ENCODE measurements around the gene SLC6A12. TPM values are rescaled to one million over a fixed set of nuclear protein-coding genes. Genes with fewer than 3 reads are reported as not detected.

The SLC6A12 gene
- total and polyA plus RNA-seq, 2 donors (not counting 3 experiments of a cell fraction or from before 2014, with no cell fraction given), result not detected

- Histone ChIP-seq H3K4me3 (replicated peaks in 1 of 3; ENCODE audit: insufficient read depth in 1 of 3, low read depth in 1 of 3, low read length in 3 of 3) (no peak within 1 kb of the TSS), H3K9me3 (replicated peaks; ENCODE audit: control insufficient read depth, insufficient read depth, low read length) (no peaks in the 10 kb centered on the region), H3K36me3 (ENCODE audit: control insufficient read depth in 2 of 2, extremely low read depth in 1 of 2, insufficient read depth in 2 of 2, low read length in 2 of 2) (no peaks in the 10 kb centered on the region), H3K4me2 (ENCODE audit: insufficient read depth, low read length) (no peak within 1 kb of the TSS), H3K9ac (replicated peaks; ENCODE audit: extremely low read depth, insufficient read depth, low read length) (no peak within 1 kb of the TSS), H3K27me3 (ENCODE audit: control insufficient read depth in 2 of 2, insufficient read depth in 2 of 2, low read length in 2 of 2) (peaks cover 4 to 13% of the 10 kb centered on the region in 2 experiments), H3K27ac (ENCODE audit: insufficient read depth, low read depth, low read length) (no peak within 1 kb of the TSS), H4K20me1 (replicated peaks; ENCODE audit: control insufficient read depth, extremely low read depth, insufficient read depth, low read length) (no peaks in the 10 kb centered on the region), H3K4me1 (ENCODE audit: control insufficient read depth, extremely low read depth, insufficient read depth, low read length) (no peaks in the 10 kb centered on the region), H3K79me2 (ENCODE audit: control insufficient read depth, insufficient read depth, low read length) (no peaks in the 10 kb centered on the region), H3K9me1 (replicated peaks; ENCODE audit: control insufficient read depth, extremely low read depth, insufficient read depth, low read length) (no peaks in the 10 kb centered on the region), H2AFZ (ENCODE audit: low read depth, low read length) (no peak within 1 kb of the TSS)
- ChIA-PET POLR2A (no interaction called here), CTCF (interaction anchor here (0.6 to 1.3 kb wide), 2 partner anchors 23 to 137 kb away, joined by 3 read pairs; no protein-coding TSS in a partner anchor)
- TF ChIP-seq POLR2AphosphoS5 (IDR thresholded peaks at IDR 0.05; ENCODE audit: insufficient read depth, low read depth, low read length) (no peak), EZH2 (IDR thresholded peaks at IDR 0.05; ENCODE audit: borderline replicate concordance, low read depth, low read length, severe bottlenecking) (no peak), POLR2A (IDR thresholded peaks at IDR 0.05; ENCODE audit: low read depth, low read length) (no peak), GATA2 (IDR thresholded peaks at IDR 0.05; ENCODE audit: insufficient read depth, insufficient read length, low read depth, low read length) (no peak), MAX (IDR thresholded peaks at IDR 0.05; ENCODE audit: insufficient read depth, insufficient read length) (no peak), FOS (IDR thresholded peaks at IDR 0.05; ENCODE audit: borderline replicate concordance, insufficient read depth, low read length) (no peak), CTCF (IDR thresholded peaks at IDR 0.05; ENCODE audit: extremely low read depth in 1 of 2, insufficient read depth in 1 of 2, low read depth in 1 of 2, low read length in 2 of 2) (no peak), MYC (IDR thresholded peaks at IDR 0.05; ENCODE audit: low read depth, low read length) (no peak), JUN (IDR thresholded peaks at IDR 0.05; ENCODE audit: borderline replicate concordance, insufficient read depth, insufficient read length, low read depth) (no peak)
- no peak for DNase-seq (ENCODE audit: low read depth, low spot score)
- no peak for FAIRE-seq
- BruUV-seq (replicated peaks), result no TSS peak
- intact Hi-C loops (cut with micrococcal nuclease) (no loop called here), dilution Hi-C loops (cut with MboI; ENCODE audit: extremely low pct_ligation_motif_present, low sequenced_read_pairs) (no loop called here)
Observed at GRCh38 chr12:262817-263216, 48.9 kb upstream of the SLC6A12 start, which contains the start of gene SLC6A13. TSS of gene SLC6A13 (minus strand) at chr12:262836. CDS start at chr12:260052, 2,784 bp downstream.

All from endothelial cell of umbilical vein (primary cell).